OCI-LY1 (cell line): ENCODE data around the gene GSTM2.

Source experiments
- H2AFZ ChIP-seq: fragments of 200-600 bp; sonication (generic), shearing (Covaris generic); 2 replicates; pipeline ENCODE4 v1.6.0; 2014; ENCODE audit warnings: antibody characterized with exemption, mild to moderate bottlenecking, low read length
- H3F3A ChIP-seq: fragments of 200-600 bp; sonication (generic), shearing (Covaris generic); 2 replicates; pipeline ENCODE4 v1.6.0; 2014; ENCODE audit warnings: mild to moderate bottlenecking, antibody characterized with exemption, low read length, moderate library complexity; ENCODE audit not compliant: insufficient read depth
- H3K27ac ChIP-seq: fragments of 200-600 bp; sonication (generic); 2 replicates; pipeline ENCODE4 v1.5.1; 2014; ENCODE audit warnings: low read length, mixed run types, mild to moderate bottlenecking, low read depth; ENCODE audit not compliant: poor library complexity, severe bottlenecking
- H3K27me3 ChIP-seq: fragments of 200-600 bp; sonication (generic); 2 replicates; pipeline ENCODE4 v1.6.0; 2014; ENCODE audit warnings: antibody characterized with exemption, mild to moderate bottlenecking, low read length, moderate library complexity; ENCODE audit not compliant: insufficient read depth
- H3K36me3 ChIP-seq: fragments of 200-600 bp; sonication (generic); 2 replicates; pipeline ENCODE4 v1.6.1; 2014; ENCODE audit warnings: mild to moderate bottlenecking, antibody characterized with exemption, low read length, moderate library complexity, mixed read lengths; ENCODE audit not compliant: insufficient read depth
- H3K4me1 ChIP-seq: fragments of 200-600 bp; sonication (generic); 2 replicates; pipeline ENCODE4 v1.5.1; 2014; ENCODE audit warnings: mild to moderate bottlenecking, low read length, moderate library complexity; ENCODE audit not compliant: insufficient read depth, severe bottlenecking
- H3K4me2 ChIP-seq: fragments of 200-600 bp; sonication (generic), shearing (Covaris generic); 2 replicates; pipeline ENCODE4 v1.6.1; 2014; ENCODE audit warnings: low read length
- H3K4me3 ChIP-seq: fragments of 200-600 bp; sonication (generic); 2 replicates; pipeline ENCODE4 v1.5.1; 2014; ENCODE audit warnings: low read length, low read depth, mild to moderate bottlenecking, mixed read lengths; ENCODE audit not compliant: poor library complexity, severe bottlenecking
- H3K79me2 ChIP-seq: fragments of 200-600 bp; shearing (Covaris generic); 2 replicates; pipeline ENCODE4 v1.6.1; 2016; ENCODE audit warnings: mixed run types, low read length, mixed read lengths; ENCODE audit not compliant: insufficient read depth
- H3K9ac ChIP-seq: fragments of 200-600 bp; sonication (generic), shearing (Covaris generic); 2 replicates; pipeline ENCODE4 v1.6.1; 2014; ENCODE audit warnings: mild to moderate bottlenecking, low read length, mixed read lengths
- H3K9me2 ChIP-seq: fragments of 200-600 bp; sonication (generic), shearing (Covaris generic); 2 replicates; pipeline ENCODE4 v1.6.1; 2014; ENCODE audit warnings: low read depth, mild to moderate bottlenecking, low read length, mixed read lengths
- H3K9me3 ChIP-seq: fragments of 200-600 bp; shearing (Covaris generic); 2 replicates; pipeline ENCODE4 v1.6.1; 2014; ENCODE audit warnings: low read length, mixed read lengths
- H4K20me1 ChIP-seq: fragments of 200-600 bp; sonication (generic), shearing (Covaris generic); 2 replicates; pipeline ENCODE4 v1.6.0; 2016; ENCODE audit warnings: mild to moderate bottlenecking, low read length; ENCODE audit not compliant: insufficient read depth
- CTCF ChIP-seq: fragments of 200-600 bp; sonication (generic), shearing (Covaris generic); IDR thresholded peaks from 2 replicates; pipeline ENCODE4 v1.5.1; 2017; ENCODE audit warnings: mild to moderate bottlenecking, antibody characterized with exemption, low read length, moderate library complexity, mixed read lengths
- EZH2 ChIP-seq: fragments of 200-600 bp; sonication (generic), shearing (Covaris generic); IDR thresholded peaks from 2 replicates; pipeline ENCODE4 v1.8.0; 2017; ENCODE audit warnings: borderline replicate concordance, mixed run types, mild to moderate bottlenecking, antibody characterized with exemption, low read length, moderate library complexity, mixed read lengths

GSTM2 gene

GRCh38 chr1:109634771-109635750 lies 32.8 kb upstream of the GSTM2 start:
- Histone ChIP-seq H3K79me2 (no peaks in the 10 kb centered on the region), H3K27ac (no peak overlapping the region), H3K4me1 (no peaks in the 10 kb centered on the region), H3K4me2 (no peak overlapping the region), H2AFZ (no peak overlapping the region), H3K4me3 (no peak overlapping the region), H3F3A (no peaks in the 10 kb centered on the region), H3K9me2 (no peaks in the 10 kb centered on the region), H3K36me3 (peaks cover 21% of the 10 kb centered on the region; the same call in 1 of the 2 replicates), H3K9me3 (no peaks in the 10 kb centered on the region), H4K20me1 (no peaks in the 10 kb centered on the region), H3K27me3 (no peaks in the 10 kb centered on the region), H3K9ac (no peak overlapping the region)
- TF ChIP-seq CTCF, result no peak
- TF ChIP-seq EZH2, result no peak

- no peaks in the 10 kb centered on the region for H3K9me3 ChIP-seq
- peaks cover 17% of the 10 kb centered on the region; the same call in 1 of the 2 replicates for H3K36me3 ChIP-seq
- no peak overlapping the region for H3K4me2 ChIP-seq
- no peaks in the 10 kb centered on the region for H3K79me2 ChIP-seq
- H3F3A ChIP-seq, result no peaks in the 10 kb centered on the region
- no peak overlapping the region for H2AFZ ChIP-seq
- no peak for TF ChIP-seq CTCF
- TF ChIP-seq EZH2, result no peak
- no peak overlapping the region for H3K27ac ChIP-seq
- no peaks in the 10 kb centered on the region for H4K20me1 ChIP-seq
- H3K4me1 ChIP-seq, result no peaks in the 10 kb centered on the region
- no peak overlapping the region for H3K9ac ChIP-seq
- no peaks in the 10 kb centered on the region for H3K9me2 ChIP-seq
- no peak overlapping the region for H3K4me3 ChIP-seq
- no peaks in the 10 kb centered on the region for H3K27me3 ChIP-seq
Observed at GRCh38 chr1:109635862-109636200, 32.0 kb upstream of the GSTM2 start.

- no peak overlapping the region for H3K4me2 ChIP-seq
Observed at GRCh38 chr1:109636201-109636952, 31.5 kb upstream of the GSTM2 start.

More at GRCh38 chr1:109636201-109636952, 31.5 kb upstream of the GSTM2 start:
- Histone ChIP-seq H3K9ac (no peak overlapping the region), H3K9me3 (no peaks in the 10 kb centered on the region), H3K27ac (no peak overlapping the region), H3K36me3 (peaks cover 11% of the 10 kb centered on the region; the same call in 1 of the 2 replicates), H3K79me2 (no peaks in the 10 kb centered on the region), H2AFZ (no peak overlapping the region), H3F3A (no peaks in the 10 kb centered on the region), H3K4me1 (no peaks in the 10 kb centered on the region), H3K27me3 (no peaks in the 10 kb centered on the region), H3K4me3 (no peak overlapping the region), H4K20me1 (no peaks in the 10 kb centered on the region), H3K9me2 (no peaks in the 10 kb centered on the region)
- no peak for TF ChIP-seq EZH2
- no peak for TF ChIP-seq CTCF
